Adipose tissue (tissue), 3 donors: Measurements from ENCODE around the gene TENM4. TPM values are rescaled to one million over a fixed set of nuclear protein-coding genes. Genes with fewer than 3 reads are reported as not detected.

Experiments
- H3K27ac ChIP-seq: one replicate; pipeline ENCODE4 v1.5.1; 2013; ENCODE audit warnings: low read depth, low read length
- WGBS, 3 donors: extraction: QIAGEN DNeasy Blood & Tissue Kit; methylation state at CpG; one replicate each; pipeline ENCODE4 v1.1.7; 2013; 5-methylcytosine and 5-hydroxymethylcytosine counted together
- polyA plus RNA-seq, 3 donors: library from polyadenylated mRNA; stranded (reverse); fragments of 200-250 nt; gene quantifications; one replicate each; pipeline ENCODE4 v1.2.3, GENCODE V29; 2013
- donor health status: healthy with polysubstance abuse.
- donor health status: Bipolar disorder and iron deficiency.
- donor health status: healthy.

Gene TENM4
- polyA plus RNA-seq, 3 donors: 0.22 to 2.7 (median 0.41) TPM

GRCh38 chr11:79290761-79291160, 150.1 kb downstream of the TENM4 start:
- no peak overlapping the region for H3K27ac ChIP-seq

- no peak overlapping the region for H3K27ac ChIP-seq
Measured at GRCh38 chr11:79287952-79288351, 152.9 kb downstream of the TENM4 start.

GRCh38 chr11:79285756-79286155, 155.1 kb downstream of the TENM4 start:
- H3K27ac ChIP-seq: no peak overlapping the region
- WGBS, 3 donors: 47 to 67% (median 65%) methylated on average over 2 of the region's 2 CpGs

- no peak overlapping the region for H3K27ac ChIP-seq
- 57 to 63% (median 61%) methylated on average over 2 of the region's 2 CpGs for WGBS, 3 donors
Measured at GRCh38 chr11:79276736-79277325, 164.0 kb downstream of the TENM4 start.

- WGBS, 3 donors: 49 to 69% (median 61%) methylated on average over 9 of the region's 9 CpGs
- no peak overlapping the region for H3K27ac ChIP-seq
Measured at GRCh38 chr11:79274636-79275331, 166.0 kb downstream of the TENM4 start.

DNA sequence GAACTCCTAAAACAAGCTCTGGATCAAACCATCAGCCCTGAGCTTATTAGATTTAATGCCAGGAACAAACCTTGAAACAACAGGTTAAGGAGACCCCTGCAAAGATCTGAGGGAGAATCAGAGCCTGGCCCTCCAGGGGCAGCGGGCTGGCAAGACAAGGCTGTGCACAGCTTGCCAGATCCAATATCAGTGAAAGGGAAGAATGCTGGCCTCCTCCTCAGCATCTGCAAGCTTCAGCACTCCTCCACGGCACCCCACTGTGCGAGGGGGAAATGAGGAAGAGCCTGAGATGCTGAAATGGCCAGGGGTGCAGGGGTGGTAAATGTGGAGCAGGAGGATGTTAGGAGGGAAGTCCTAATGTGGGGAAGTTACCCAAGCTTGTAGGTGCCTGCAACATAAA, 167.0 kb downstream of the TENM4 start:
- WGBS, 3 donors: 59 to 86% (median 81%) methylated on average over 3 of the region's 3 CpGs
- H3K27ac ChIP-seq: no peak overlapping the region

GRCh38 chr11:79269611-79270307, 171.1 kb downstream of the TENM4 start:
- no peak overlapping the region for H3K27ac ChIP-seq
- WGBS, 3 donors: 74 to 77% (median 74%) methylated on average over 6 of the region's 6 CpGs

GRCh38 chr11:79266396-79266795, 174.4 kb downstream of the TENM4 start:
- 83 to 94% (median 92%) methylated on average over 1 of the region's 1 CpG for WGBS, 3 donors

DNA sequence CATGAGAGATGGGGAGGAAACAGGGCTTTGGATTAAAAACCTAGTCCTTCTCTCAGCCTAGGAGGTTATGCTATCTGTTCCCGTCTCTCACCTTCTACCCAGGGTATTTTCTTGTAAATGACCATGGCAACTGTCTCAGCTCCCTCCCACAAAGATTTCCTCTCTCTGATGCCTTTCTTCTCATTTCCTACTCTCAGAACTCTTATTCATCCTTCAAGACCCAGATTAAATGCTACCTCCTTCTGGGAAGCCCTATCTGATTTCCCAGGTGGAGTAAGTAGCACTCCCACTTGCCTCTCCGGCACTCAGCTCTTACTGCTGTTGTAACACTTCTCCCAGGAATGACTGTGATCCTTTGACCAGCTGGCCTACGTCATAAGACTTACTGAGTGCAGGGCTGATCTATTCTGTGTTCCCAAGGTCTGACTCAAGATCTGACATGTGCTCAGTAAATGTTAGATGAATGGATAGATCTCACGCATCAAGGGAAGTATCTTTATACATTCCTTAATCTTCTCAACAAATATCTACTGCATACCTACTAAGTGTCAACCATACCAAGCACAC, 175.0 kb downstream of the TENM4 start:
- 63 to 89% (median 66%) methylated on average over 4 of the region's 4 CpGs for WGBS, 3 donors

More at GRCh38 chr11:79266396-79266795, 174.4 kb downstream of the TENM4 start:
- H3K27ac ChIP-seq: no peak overlapping the region

GRCh38 chr11:79264284-79264683, 176.5 kb downstream of the TENM4 start:
- no peak overlapping the region for H3K27ac ChIP-seq
- 79 to 84% (median 80%) methylated on average over 6 of the region's 6 CpGs for WGBS, 3 donors

More for the DNA sequence above, 175.0 kb downstream of the TENM4 start:
- no peak overlapping the region for H3K27ac ChIP-seq

DNA sequence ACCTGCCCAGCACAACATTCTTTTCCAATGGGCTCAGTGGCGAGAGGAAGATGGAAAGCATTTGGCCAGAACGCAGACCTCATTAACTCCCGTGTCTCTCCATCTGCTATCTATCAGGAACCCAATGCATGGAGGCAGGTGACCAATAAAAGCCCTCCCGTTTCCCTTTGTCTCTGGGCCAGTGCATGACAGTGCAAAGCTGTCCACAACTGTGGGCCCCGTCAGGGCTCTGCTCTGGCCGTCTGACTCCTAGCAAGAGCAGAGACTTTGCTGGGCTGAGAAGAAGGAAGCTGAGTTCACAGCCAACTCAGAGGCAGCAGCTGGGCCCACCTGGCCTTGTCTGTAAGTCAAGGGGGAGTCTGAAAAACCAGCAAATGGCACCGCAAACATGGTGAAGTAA, 177.8 kb downstream of the TENM4 start:
- WGBS, 3 donors: 53 to 65% (median 59%) methylated on average over 7 of the region's 7 CpGs
- no peak overlapping the region for H3K27ac ChIP-seq

GRCh38 chr11:79262221-79262620, 178.6 kb downstream of the TENM4 start:
- WGBS, 3 donors: 33 to 62% (median 42%) methylated on average over 4 of the region's 4 CpGs
- no peak overlapping the region for H3K27ac ChIP-seq

- WGBS, 3 donors: 76 to 86% (median 85%) methylated on average over 3 of the region's 3 CpGs
- H3K27ac ChIP-seq: no peak overlapping the region
Measured at GRCh38 chr11:79261684-79262083, 179.1 kb downstream of the TENM4 start.

- 88 to 97% (median 95%) methylated on average over 4 of the region's 4 CpGs for WGBS, 3 donors
- H3K27ac ChIP-seq: no peak overlapping the region
Measured at GRCh38 chr11:79259800-79260199, 181.0 kb downstream of the TENM4 start.

DNA sequence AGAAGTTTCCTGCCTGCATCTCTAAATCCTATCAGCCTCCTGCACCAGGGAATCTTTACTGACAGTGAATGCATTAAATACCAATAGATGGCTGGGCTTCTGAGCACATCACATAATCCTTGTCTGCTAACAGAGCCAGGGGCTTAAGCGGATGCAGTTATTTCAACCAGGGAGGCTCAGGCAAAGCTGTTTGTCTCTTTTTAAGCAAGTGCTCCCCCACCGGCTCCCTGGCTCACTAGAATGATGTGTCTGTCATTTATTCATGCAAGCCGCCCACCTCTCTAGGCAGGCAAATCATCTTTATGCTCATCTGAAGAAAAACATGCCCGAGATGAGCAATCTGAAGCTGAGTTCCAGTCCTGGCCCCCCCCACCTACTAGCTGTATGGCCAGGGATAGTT, 182.3 kb downstream of the TENM4 start:
- WGBS, 3 donors: 75 to 89% (median 82%) methylated on average over 4 of the region's 4 CpGs
- no peak overlapping the region for H3K27ac ChIP-seq

- no peak overlapping the region for H3K27ac ChIP-seq
- 89 to 94% (median 92%) methylated on average over 3 of the region's 3 CpGs for WGBS, 3 donors
Measured at GRCh38 chr11:79255965-79256364, 184.9 kb downstream of the TENM4 start.

DNA sequence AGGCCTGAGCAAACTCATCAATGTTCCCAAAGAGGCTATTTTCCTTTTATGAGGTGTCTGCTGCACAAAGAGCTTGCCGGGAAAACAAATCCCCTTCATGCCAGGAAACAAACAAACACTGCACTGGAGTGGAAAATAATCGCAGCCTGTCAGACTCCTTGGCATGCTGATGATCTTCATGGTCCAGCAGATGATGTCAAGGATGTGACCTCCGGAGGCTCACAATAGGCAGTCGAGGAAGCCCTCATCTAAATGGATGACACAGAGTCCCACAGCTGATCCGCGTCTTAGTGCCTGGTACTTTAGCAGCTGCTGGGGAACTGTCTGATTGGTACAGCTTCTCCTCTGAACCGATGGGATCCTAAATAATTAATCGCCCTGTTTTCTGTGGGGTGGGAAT, 187.6 kb downstream of the TENM4 start:
- 54 to 65% (median 62%) methylated on average over 8 of the region's 8 CpGs for WGBS, 3 donors
- H3K27ac ChIP-seq: no peak overlapping the region

DNA sequence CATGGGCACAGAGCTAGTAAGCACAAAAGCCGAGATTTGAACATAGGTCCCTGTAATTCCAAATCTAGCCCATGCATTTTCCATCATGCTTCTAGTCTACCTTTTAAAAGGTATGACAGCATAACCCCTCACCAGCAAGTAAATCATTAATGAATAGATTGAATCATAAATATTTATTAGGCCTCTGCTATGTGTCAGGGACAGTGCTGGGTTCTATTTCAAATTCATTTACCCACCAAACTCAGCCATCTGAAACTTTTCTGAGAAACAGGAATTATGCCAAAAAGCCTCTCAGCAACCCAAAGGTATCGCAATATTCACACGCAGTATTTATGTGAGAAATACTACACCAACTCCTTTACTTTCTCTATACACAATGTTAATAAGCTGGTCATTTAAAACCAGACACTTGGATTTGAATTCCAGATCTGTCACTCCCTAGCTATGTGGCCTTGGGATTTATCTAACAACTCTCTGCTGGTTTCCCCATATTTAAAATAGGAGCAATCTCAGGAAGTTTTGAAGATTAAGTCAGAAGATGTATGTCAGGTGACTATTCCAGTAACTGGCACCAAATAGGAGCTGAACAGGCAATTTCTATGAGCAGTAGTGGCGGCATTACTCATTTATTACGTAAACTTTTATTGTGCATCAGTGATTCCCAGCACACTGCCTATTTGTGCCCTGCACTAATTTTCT, 191.4 kb downstream of the TENM4 start:
- no peak overlapping the region for H3K27ac ChIP-seq
- WGBS, 3 donors: 86 to 95% (median 94%) methylated on average over 5 of the region's 5 CpGs

GRCh38 chr11:79244798-79245197, 196.0 kb downstream of the TENM4 start:
- WGBS, 3 donors: 45 to 62% (median 48%) methylated on average over 2 of the region's 2 CpGs
- no peak overlapping the region for H3K27ac ChIP-seq
